Measurements from ENCODE around the gene ATP6V0B. TPM values are rescaled to one million over a fixed set of nuclear protein-coding genes. Genes with fewer than 3 reads are reported as not detected.

Gene ATP6V0B
- total and polyA plus RNA-seq, 2 donors from 2014 or later, result 156 to 636 TPM

- intact Hi-C loops (cut with DNase I), result no loop called here
- H3K36me3 ChIP-seq (ENCODE audit: control insufficient read depth in 2 of 3, insufficient read depth in 3 of 3, low read length in 3 of 3), result peaks cover 2 to 35% (median 23%) of the 10 kb centered on the region in 3 donors
- TF ChIP-seq, protein P1, sequence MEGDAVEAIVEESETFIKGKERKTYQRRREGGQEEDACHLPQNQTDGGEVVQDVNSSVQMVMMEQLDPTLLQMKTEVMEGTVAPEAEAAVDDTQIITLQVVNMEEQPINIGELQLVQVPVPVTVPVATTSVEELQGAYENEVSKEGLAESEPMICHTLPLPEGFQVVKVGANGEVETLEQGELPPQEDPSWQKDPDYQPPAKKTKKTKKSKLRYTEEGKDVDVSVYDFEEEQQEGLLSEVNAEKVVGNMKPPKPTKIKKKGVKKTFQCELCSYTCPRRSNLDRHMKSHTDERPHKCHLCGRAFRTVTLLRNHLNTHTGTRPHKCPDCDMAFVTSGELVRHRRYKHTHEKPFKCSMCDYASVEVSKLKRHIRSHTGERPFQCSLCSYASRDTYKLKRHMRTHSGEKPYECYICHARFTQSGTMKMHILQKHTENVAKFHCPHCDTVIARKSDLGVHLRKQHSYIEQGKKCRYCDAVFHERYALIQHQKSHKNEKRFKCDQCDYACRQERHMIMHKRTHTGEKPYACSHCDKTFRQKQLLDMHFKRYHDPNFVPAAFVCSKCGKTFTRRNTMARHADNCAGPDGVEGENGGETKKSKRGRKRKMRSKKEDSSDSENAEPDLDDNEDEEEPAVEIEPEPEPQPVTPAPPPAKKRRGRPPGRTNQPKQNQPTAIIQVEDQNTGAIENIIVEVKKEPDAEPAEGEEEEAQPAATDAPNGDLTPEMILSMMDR (IDR thresholded peaks at IDR 0.05; ENCODE audit: borderline replicate concordance, extremely low read depth, insufficient read depth), result no peak
- no peaks in the 10 kb centered on the region for H3K27me3 ChIP-seq (ENCODE audit: control insufficient read depth, insufficient read depth, low read length)
- no peaks in the 10 kb centered on the region for H3K9me3 ChIP-seq (ENCODE audit: control insufficient read depth in 2 of 3, insufficient read depth in 1 of 3, low read length in 3 of 3)
- peak overlapping the region in 1 of 2 donors; percentile 16 for H3K27ac ChIP-seq (ENCODE audit: low read depth in 2 of 2, low read length in 2 of 2)
- FAIRE-seq, result no peak
- no peak overlapping the region for H3K9ac ChIP-seq (ENCODE audit: low read length in 3 of 3)
- H3K4me1 ChIP-seq (ENCODE audit: control insufficient read depth in 2 of 3, insufficient read depth in 2 of 3, low read depth in 1 of 3, low read length in 3 of 3), result peaks cover 0 to 18% (median 11%) of the 10 kb centered on the region in 3 donors
- DNase-seq, result no peak
- no peak overlapping the region for H3K4me3 ChIP-seq (ENCODE audit: low read length in 3 of 3)
These were observed 21.4 kb upstream of the ATP6V0B start for GRCh38 chr1:43953361-43953760.

DNA sequence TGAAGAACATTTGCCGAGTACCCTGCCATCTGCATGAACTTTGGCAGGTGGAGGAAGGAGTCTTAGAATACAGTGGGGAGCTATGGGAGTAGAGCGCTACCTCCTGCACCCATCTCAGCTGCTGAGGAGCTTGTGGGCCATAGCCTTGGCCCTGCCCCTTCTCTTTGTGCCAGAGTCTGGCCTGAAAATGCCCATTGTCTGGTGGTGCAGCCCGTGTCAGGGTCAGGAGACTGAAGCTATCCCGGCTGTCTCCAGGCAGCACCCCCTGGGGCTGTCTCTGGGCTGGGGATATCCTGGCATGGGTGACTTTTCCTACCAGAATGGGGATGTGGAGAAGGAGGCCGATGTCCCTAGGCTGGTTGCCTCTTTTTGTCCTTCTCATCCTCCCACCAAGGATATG is 20.7 kb upstream of the ATP6V0B start:
- Histone ChIP-seq H3K9ac (ENCODE audit: low read length in 3 of 3) (no peak overlapping the region), H3K36me3 (ENCODE audit: control insufficient read depth in 2 of 3, insufficient read depth in 3 of 3, low read length in 3 of 3) (peaks cover 3 to 42% (median 29%) of the 10 kb centered on the region in 3 donors), H3K4me3 (ENCODE audit: low read length in 3 of 3) (no peak overlapping the region), H3K9me3 (ENCODE audit: control insufficient read depth in 2 of 3, insufficient read depth in 1 of 3, low read length in 3 of 3) (no peaks in the 10 kb centered on the region), H3K27me3 (ENCODE audit: control insufficient read depth, insufficient read depth, low read length) (no peaks in the 10 kb centered on the region), H3K27ac (ENCODE audit: low read depth in 2 of 2, low read length in 2 of 2) (no peak overlapping the region), H3K4me1 (ENCODE audit: control insufficient read depth in 2 of 3, insufficient read depth in 2 of 3, low read depth in 1 of 3, low read length in 3 of 3) (peaks cover 0 to 11% (median 7%) of the 10 kb centered on the region in 3 donors)
- TF ChIP-seq, protein P1 (IDR thresholded peaks at IDR 0.05; ENCODE audit: borderline replicate concordance, extremely low read depth, insufficient read depth), result no peak
- DNase-seq (no peak), FAIRE-seq (no peak)
- intact Hi-C loops (cut with DNase I), result no loop called here

DNA sequence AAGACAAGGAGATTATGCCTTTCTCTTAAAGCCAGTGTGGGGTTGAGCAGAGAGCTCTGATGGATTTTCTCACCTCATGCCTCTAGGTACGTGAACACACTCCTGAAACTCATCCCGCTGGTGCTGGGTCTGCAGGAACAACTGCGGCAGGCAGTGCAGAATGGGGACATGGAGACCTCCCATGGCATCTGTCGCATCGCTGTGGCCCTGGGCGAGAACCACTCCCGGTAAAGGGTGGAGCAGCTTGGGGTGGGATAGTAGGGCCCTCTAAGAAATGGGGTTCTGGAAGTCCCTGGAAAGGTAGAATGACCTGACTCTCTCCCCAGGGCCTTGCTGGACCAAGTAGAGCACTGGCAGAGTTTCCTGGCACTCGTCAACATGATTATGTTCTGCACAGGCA is 18.5 kb upstream of the ATP6V0B start:
- H3K27me3 ChIP-seq (ENCODE audit: control insufficient read depth, insufficient read depth, low read length), result no peaks in the 10 kb centered on the region
- H3K36me3 ChIP-seq (ENCODE audit: control insufficient read depth in 2 of 3, insufficient read depth in 3 of 3, low read length in 3 of 3), result peaks cover 3 to 52% (median 44%) of the 10 kb centered on the region in 3 donors
- no peak for FAIRE-seq
- no peak overlapping the region for H3K4me3 ChIP-seq (ENCODE audit: low read length in 3 of 3)
- intact Hi-C loops (cut with DNase I), result no loop called here
- no peak overlapping the region for H3K27ac ChIP-seq (ENCODE audit: low read depth in 2 of 2, low read length in 2 of 2)
- TF ChIP-seq, protein P1 (IDR thresholded peaks at IDR 0.05; ENCODE audit: borderline replicate concordance, extremely low read depth, insufficient read depth), result no peak
- no peak overlapping the region for H3K9ac ChIP-seq (ENCODE audit: low read length in 3 of 3)
- peaks cover 0 to 6% (median 2%) of the 10 kb centered on the region in 3 donors for H3K4me1 ChIP-seq (ENCODE audit: control insufficient read depth in 2 of 3, insufficient read depth in 2 of 3, low read depth in 1 of 3, low read length in 3 of 3)
- no peaks in the 10 kb centered on the region for H3K9me3 ChIP-seq (ENCODE audit: control insufficient read depth in 2 of 3, insufficient read depth in 1 of 3, low read length in 3 of 3)
- no peak for DNase-seq
